ENCODE measurements around the gene ZMYND10. TPM values are rescaled to one million over a fixed set of nuclear protein-coding genes. Genes with fewer than 3 reads are reported as not detected.
A peak's percentile ranks its signal among the peaks of the same experiment; 100 is the strongest.

ZMYND10 gene
- total and polyA plus RNA-seq, 2 donors (not counting 3 experiments of a cell fraction or from before 2014, with no cell fraction given), result 0.25 to 0.38 TPM

GRCh38 chr3:50365080-50365841 is 19.7 kb upstream of the ZMYND10 start:
- no peaks in the 10 kb centered on the region for H3K9me1 ChIP-seq (replicated peaks; ENCODE audit: control insufficient read depth, extremely low read depth, insufficient read depth, low read length)
- peak overlapping the region; percentile 97 for H2AFZ ChIP-seq (ENCODE audit: low read depth, low read length)
- no peaks in the 10 kb centered on the region for H3K9me3 ChIP-seq (replicated peaks; ENCODE audit: control insufficient read depth, insufficient read depth, low read length)
- H4K20me1 ChIP-seq (replicated peaks; ENCODE audit: control insufficient read depth, extremely low read depth, insufficient read depth, low read length), result no peaks in the 10 kb centered on the region
- H3K36me3 ChIP-seq (ENCODE audit: control insufficient read depth in 2 of 2, extremely low read depth in 1 of 2, insufficient read depth in 2 of 2, low read length in 2 of 2), result no peaks in the 10 kb centered on the region
- DNase-seq (ENCODE audit: low read depth, low spot score) (peak; percentile 67), FAIRE-seq (peak; percentile 86)
- intact Hi-C loops (cut with micrococcal nuclease) (no loop called here), dilution Hi-C loops (cut with MboI; ENCODE audit: extremely low pct_ligation_motif_present, low sequenced_read_pairs) (no loop called here)
- no peaks in the 10 kb centered on the region for H3K79me2 ChIP-seq (ENCODE audit: control insufficient read depth, insufficient read depth, low read length)
- peaks cover 4% of the 10 kb centered on the region for H3K4me1 ChIP-seq (ENCODE audit: control insufficient read depth, extremely low read depth, insufficient read depth, low read length)
- no peak overlapping the region for H3K27ac ChIP-seq (ENCODE audit: insufficient read depth, low read depth, low read length)
- peak overlapping the region; percentile 23 to 31 (median 25) for H3K4me3 ChIP-seq (replicated peaks in 1 of 3; ENCODE audit: insufficient read depth in 1 of 3, low read depth in 1 of 3, low read length in 3 of 3)
- H3K4me2 ChIP-seq (ENCODE audit: insufficient read depth, low read length), result peak overlapping the region; percentile 59
- peak overlapping the region; percentile 20 for H3K9ac ChIP-seq (replicated peaks; ENCODE audit: extremely low read depth, insufficient read depth, low read length)
- H3K27me3 ChIP-seq (ENCODE audit: control insufficient read depth in 2 of 2, insufficient read depth in 2 of 2, low read length in 2 of 2), result peaks cover 3% of the 10 kb centered on the region in 2 experiments
- POLR2A ChIA-PET, result interaction anchor here (1.2 kb wide), 1 partner anchor 1021 kb away, joined by 5 read pairs; no protein-coding TSS in a partner anchor
- BruUV-seq (replicated peaks), result no TSS peak
- TF ChIP-seq CTCF (IDR thresholded peaks at IDR 0.05; ENCODE audit: extremely low read depth in 1 of 2, insufficient read depth in 1 of 2, low read depth in 1 of 2, low read length in 2 of 2) (no peak), EZH2 (IDR thresholded peaks at IDR 0.05; ENCODE audit: borderline replicate concordance, low read depth, low read length, severe bottlenecking) (no peak), MYC (IDR thresholded peaks at IDR 0.05; ENCODE audit: low read depth, low read length) (no peak), JUN (IDR thresholded peaks at IDR 0.05; ENCODE audit: borderline replicate concordance, insufficient read depth, insufficient read length, low read depth) (no peak), FOS (IDR thresholded peaks at IDR 0.05; ENCODE audit: borderline replicate concordance, insufficient read depth, low read length) (no peak), POLR2AphosphoS5 (IDR thresholded peaks at IDR 0.05; ENCODE audit: insufficient read depth, low read depth, low read length) (peak; percentile 41)
- TF ChIP-seq, protein P1, sequence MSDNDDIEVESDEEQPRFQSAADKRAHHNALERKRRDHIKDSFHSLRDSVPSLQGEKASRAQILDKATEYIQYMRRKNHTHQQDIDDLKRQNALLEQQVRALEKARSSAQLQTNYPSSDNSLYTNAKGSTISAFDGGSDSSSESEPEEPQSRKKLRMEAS (IDR thresholded peaks at IDR 0.05; ENCODE audit: insufficient read depth, insufficient read length), result no peak
- CTCF ChIA-PET, result interaction anchor here (0.9 to 1.3 kb wide), 3 partner anchors 15 to 177 kb away, joined by 3 read pairs; partner anchors contain the start of genes CYB561D2 and NPRL2

Measured in endothelial cell of umbilical vein (primary cell).